HG03196 (cell line): ENCODE results near the gene SH3GLB2.

Source experiments
- ATAC-seq: cut with Tn5 transposase; IDR thresholded peaks from one replicate; pipeline ENCODE4 v1.9.1; 2021; ENCODE audit not compliant: unreplicated experiment

The SH3GLB2 gene

GRCh38 chr9:129028192-129028966, at the start of gene SH3GLB2:
Gene SH3GLB2 (minus strand): TSS chr9:129028331. CDS start chr9:129028154, 177 bp downstream.
- ATAC-seq: peak; percentile 86

- ATAC-seq: no peak
Observed at GRCh38 chr9:129077236-129077635, 49.1 kb upstream of the SH3GLB2 start.

- ATAC-seq: no peak
Observed at GRCh38 chr9:129076640-129077037, 48.5 kb upstream of the SH3GLB2 start.

- no peak for ATAC-seq
Observed at GRCh38 chr9:129075996-129076639, 48.0 kb upstream of the SH3GLB2 start.

GRCh38 chr9:129074106-129074505, 46.0 kb upstream of the SH3GLB2 start:
- no peak for ATAC-seq

GRCh38 chr9:129073404-129073803, 45.3 kb upstream of the SH3GLB2 start:
- no peak for ATAC-seq

GRCh38 chr9:129072171-129072570, 44.0 kb upstream of the SH3GLB2 start:
- no peak for ATAC-seq

- ATAC-seq: no peak
Observed at GRCh38 chr9:129071526-129072126, 43.5 kb upstream of the SH3GLB2 start.

- no peak for ATAC-seq
Observed at GRCh38 chr9:129070696-129071525, 42.8 kb upstream of the SH3GLB2 start.

GRCh38 chr9:129069862-129070641, 41.9 kb upstream of the SH3GLB2 start:
- ATAC-seq: no peak

- ATAC-seq: peak; percentile 62
Observed at GRCh38 chr9:129068990-129069861, 41.1 kb upstream of the SH3GLB2 start.

GRCh38 chr9:129068110-129068509, 40.0 kb upstream of the SH3GLB2 start:
- ATAC-seq: no peak

- no peak for ATAC-seq
Observed at GRCh38 chr9:129064499-129064908, 36.4 kb upstream of the SH3GLB2 start.

GRCh38 chr9:129063061-129063460, 34.9 kb upstream of the SH3GLB2 start:
- no peak for ATAC-seq

GRCh38 chr9:129060991-129061390, 32.9 kb upstream of the SH3GLB2 start:
- ATAC-seq: no peak

- no peak for ATAC-seq
Observed at GRCh38 chr9:129059796-129060785, 32.0 kb upstream of the SH3GLB2 start.

- no peak for ATAC-seq
Observed at GRCh38 chr9:129058965-129059795, 31.0 kb upstream of the SH3GLB2 start.
